Measurements from ENCODE around the gene HSF5.

Gene HSF5

GRCh38 chr17:58383892-58384462 lies 104.2 kb downstream of the HSF5 start:
- DNase-seq = no peak

GRCh38 chr17:58382872-58383242 lies 105.4 kb downstream of the HSF5 start:
- DNase-seq = no peak

GRCh38 chr17:58382108-58382871 lies 105.9 kb downstream of the HSF5 start:
- no peak for DNase-seq

GRCh38 chr17:58381124-58382035 lies 106.8 kb downstream of the HSF5 start:
- no peak for DNase-seq

- no peak for DNase-seq
These were observed 107.7 kb downstream of the HSF5 start for GRCh38 chr17:58380207-58381123.

GRCh38 chr17:58379511-58379824 lies 108.7 kb downstream of the HSF5 start:
- DNase-seq = no peak

GRCh38 chr17:58378733-58379510 lies 109.3 kb downstream of the HSF5 start:
- no peak for DNase-seq

GRCh38 chr17:58377661-58378060 lies 110.5 kb downstream of the HSF5 start:
- no peak for DNase-seq

- no peak for DNase-seq
These were observed 111.1 kb downstream of the HSF5 start for GRCh38 chr17:58377093-58377601.

- no peak for DNase-seq
These were observed 111.7 kb downstream of the HSF5 start for GRCh38 chr17:58376472-58377000.

GRCh38 chr17:58375811-58376210 lies 112.4 kb downstream of the HSF5 start:
- no peak for DNase-seq

- no peak for DNase-seq
These were observed 113.0 kb downstream of the HSF5 start for GRCh38 chr17:58375256-58375655.

GRCh38 chr17:58373923-58374322 lies 114.3 kb downstream of the HSF5 start:
- no peak for DNase-seq

GRCh38 chr17:58373003-58373402 lies 115.2 kb downstream of the HSF5 start:
- no peak for DNase-seq

GRCh38 chr17:58371300-58371950 lies 116.8 kb downstream of the HSF5 start:
- no peak for DNase-seq

- DNase-seq = no peak
These were observed 117.5 kb downstream of the HSF5 start for GRCh38 chr17:58370716-58371115.

GRCh38 chr17:58370309-58370708 lies 117.9 kb downstream of the HSF5 start:
- no peak for DNase-seq
